GM12874 (cell line): ENCODE results near the gene TBC1D9.

ENCODE experiments used
- CTCF ChIP-seq: IDR thresholded peaks from 2 replicates; pipeline ENCODE4 v1.5.1; 2011; ENCODE audit warnings: low read depth, mild to moderate bottlenecking, control low read depth, low read length, moderate library complexity; ENCODE audit not compliant: insufficient read depth

The TBC1D9 gene

GRCh38 chr4:140621161-140621560 lies 135.0 kb downstream of the TBC1D9 start:
- no peak for TF ChIP-seq CTCF

- no peak for TF ChIP-seq CTCF
These were observed 138.5 kb downstream of the TBC1D9 start for GRCh38 chr4:140617499-140618248.

GRCh38 chr4:140615451-140615850 lies 140.7 kb downstream of the TBC1D9 start:
- no peak for TF ChIP-seq CTCF

GRCh38 chr4:140612357-140612756 lies 143.8 kb downstream of the TBC1D9 start:
- TF ChIP-seq CTCF: no peak

- TF ChIP-seq CTCF: no peak
These were observed 144.3 kb downstream of the TBC1D9 start for GRCh38 chr4:140611854-140612253.

GRCh38 chr4:140609548-140610425 lies 146.4 kb downstream of the TBC1D9 start:
- peak; percentile 32; the same call in 1 of the 2 replicates for TF ChIP-seq CTCF

GRCh38 chr4:140607852-140608251 lies 148.3 kb downstream of the TBC1D9 start:
- TF ChIP-seq CTCF: no peak
